PC-3 (cell line): ENCODE data around the gene ME2.

ENCODE experiments used
- EZH2 ChIP-seq: fragments of 300-600 bp; sonication (generic); IDR thresholded peaks from one replicate; pipeline ENCODE4 v1.6.1; 2017; ENCODE audit warnings: antibody characterized with exemption, mild to moderate bottlenecking, low read length; ENCODE audit not compliant: unreplicated experiment
- TF ChIP-seq, protein P1 (sequence below): fragments of 300-600 bp; sonication (generic); conservative IDR thresholded peaks from 2 replicates; pipeline ENCODE4 v1.5.1; 2017; ENCODE audit warnings: antibody characterized with exemption, low read depth, mild to moderate bottlenecking, low read length

DNA sequence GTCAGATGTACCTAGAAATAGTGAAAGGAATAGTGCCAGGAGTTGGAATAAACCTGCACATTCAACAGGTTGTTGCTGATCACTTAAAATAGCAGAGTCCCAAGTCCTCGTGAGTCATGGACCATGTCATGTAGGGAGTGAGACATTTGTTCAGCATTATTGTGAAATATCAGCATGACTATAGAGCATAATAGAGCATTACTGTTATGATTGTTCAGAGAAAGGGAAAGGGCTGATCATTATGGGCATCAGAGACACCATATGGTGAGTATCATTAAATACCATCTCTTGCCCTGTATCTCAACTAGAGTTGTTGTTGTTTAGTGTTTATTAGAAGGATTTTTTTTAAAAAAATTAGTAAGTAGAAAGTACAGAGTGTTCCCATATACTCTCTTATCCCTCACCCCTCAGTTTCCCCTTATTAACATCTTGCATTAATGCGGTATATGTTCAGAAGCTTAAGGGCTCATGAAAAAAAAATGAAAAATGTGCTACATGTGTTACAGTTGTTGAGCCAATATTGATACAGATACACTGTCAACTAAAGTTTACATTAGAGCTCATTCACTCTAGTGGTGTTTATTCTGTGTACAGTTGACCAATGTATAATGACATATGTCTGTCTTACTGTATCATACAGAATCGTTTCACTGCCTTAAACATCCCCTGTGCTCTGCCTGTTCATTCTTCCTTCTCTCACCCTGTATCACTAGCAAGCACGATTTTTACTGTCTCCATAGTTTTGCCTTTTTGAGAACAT lies 94.6 kb downstream of the ME2 start:
- TF ChIP-seq, protein P1, sequence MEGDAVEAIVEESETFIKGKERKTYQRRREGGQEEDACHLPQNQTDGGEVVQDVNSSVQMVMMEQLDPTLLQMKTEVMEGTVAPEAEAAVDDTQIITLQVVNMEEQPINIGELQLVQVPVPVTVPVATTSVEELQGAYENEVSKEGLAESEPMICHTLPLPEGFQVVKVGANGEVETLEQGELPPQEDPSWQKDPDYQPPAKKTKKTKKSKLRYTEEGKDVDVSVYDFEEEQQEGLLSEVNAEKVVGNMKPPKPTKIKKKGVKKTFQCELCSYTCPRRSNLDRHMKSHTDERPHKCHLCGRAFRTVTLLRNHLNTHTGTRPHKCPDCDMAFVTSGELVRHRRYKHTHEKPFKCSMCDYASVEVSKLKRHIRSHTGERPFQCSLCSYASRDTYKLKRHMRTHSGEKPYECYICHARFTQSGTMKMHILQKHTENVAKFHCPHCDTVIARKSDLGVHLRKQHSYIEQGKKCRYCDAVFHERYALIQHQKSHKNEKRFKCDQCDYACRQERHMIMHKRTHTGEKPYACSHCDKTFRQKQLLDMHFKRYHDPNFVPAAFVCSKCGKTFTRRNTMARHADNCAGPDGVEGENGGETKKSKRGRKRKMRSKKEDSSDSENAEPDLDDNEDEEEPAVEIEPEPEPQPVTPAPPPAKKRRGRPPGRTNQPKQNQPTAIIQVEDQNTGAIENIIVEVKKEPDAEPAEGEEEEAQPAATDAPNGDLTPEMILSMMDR = no peak
- TF ChIP-seq EZH2 = no peak
